OCI-LY7 (cell line): ENCODE data around the gene FBN2.

Experiments
- CTCF ChIP-seq: fragments of 200-600 bp; sonication (generic); conservative IDR thresholded peaks from 2 replicates; pipeline ENCODE4 v1.5.1; 2014; ENCODE audit warnings: mild to moderate bottlenecking, antibody characterized with exemption, low read length, moderate library complexity, mixed read lengths
- EZH2phosphoT487 ChIP-seq: fragments of 200-600 bp; sonication (generic); IDR thresholded peaks from 2 replicates; pipeline ENCODE4 v1.6.1; 2018; ENCODE audit warnings: low read depth, borderline replicate concordance, mild to moderate bottlenecking, mixed run types, antibody characterized with exemption, low read length, moderate library complexity, mixed read lengths

- TF ChIP-seq CTCF, result no peak
- no peak for TF ChIP-seq EZH2phosphoT487
Observed at GRCh38 chr5:128237000-128237399, 301.0 kb downstream of the FBN2 start.
